ENCODE data around the gene HLTF. TPM values are rescaled to one million over a fixed set of nuclear protein-coding genes. Genes with fewer than 3 reads are reported as not detected.
"Not testable (repeated sequence)": the region's sequence is repeated elsewhere in the genome, so short reads cannot be mapped to it uniquely, and the experiment has no call there.

The HLTF gene
- total and polyA plus RNA-seq, 10 donors: 5.4 to 26.5 (median 19.2) TPM

GRCh38 chr3:149114458-149114857, 28.1 kb upstream of the HLTF start:
- H3K4me1 ChIP-seq: no peaks in the 10 kb centered on the region
- no peaks in the 10 kb centered on the region for H3K9me3 ChIP-seq
- 67 to 100% (median 88%) methylated on average over 1 of the region's 1 CpG for WGBS, 5 donors
- DNase-seq: no peak
- no peak overlapping the region for H3K4me3 ChIP-seq
- no peak overlapping the region for H3K27ac ChIP-seq
- TF ChIP-seq CTCF (IDR thresholded peaks at IDR 0.05 in 8 of 11, conservative IDR thresholded peaks at IDR 0.05 in 3 of 11) (no peak), POLR2AphosphoS5 (IDR thresholded peaks at IDR 0.05) (no peak), POLR2A (IDR thresholded peaks at IDR 0.05) (no peak)
- no peaks in the 10 kb centered on the region for H3K27me3 ChIP-seq (replicated peaks in 1 of 7)
- H3K36me3 ChIP-seq: no peaks in the 10 kb centered on the region
- intact Hi-C loops (cut with DNase I; ENCODE audit: low total_unique reads): loop anchor here (10.0 kb wide), 1 partner anchor 160 kb away; no protein-coding TSS in a partner anchor

- Histone ChIP-seq H3K4me3 (no peak overlapping the region), H3K27ac (no peak overlapping the region), H3K36me3 (no peaks in the 10 kb centered on the region), H3K4me1 (no peaks in the 10 kb centered on the region), H3K9me3 (peaks cover 0 to 22% (median 2%) of the 10 kb centered on the region in 8 donors), H3K27me3 (replicated peaks in 1 of 7) (no peaks in the 10 kb centered on the region)
- no peak for DNase-seq
- TF ChIP-seq POLR2A (IDR thresholded peaks at IDR 0.05) (no peak), POLR2AphosphoS5 (IDR thresholded peaks at IDR 0.05) (no peak)
- intact Hi-C loops (cut with DNase I; ENCODE audit: low total_unique reads): no loop called here
- WGBS, 5 donors: 67 to 82% (median 76%) methylated on average over 3 of the region's 3 CpGs
Measured at GRCh38 chr3:149104484-149104883, 18.2 kb upstream of the HLTF start.

GRCh38 chr3:149101641-149102040, 15.3 kb upstream of the HLTF start:
- TF ChIP-seq CTCF (IDR thresholded peaks at IDR 0.05 in 8 of 11, conservative IDR thresholded peaks at IDR 0.05 in 3 of 11): no peak
- TF ChIP-seq POLR2A (IDR thresholded peaks at IDR 0.05): no peak
- no peak for TF ChIP-seq POLR2AphosphoS5 (IDR thresholded peaks at IDR 0.05)
- DNase-seq: no peak
- intact Hi-C loops (cut with DNase I; ENCODE audit: low total_unique reads): no loop called here
- Histone ChIP-seq H3K4me1 (no peaks in the 10 kb centered on the region), H3K36me3 (no peaks in the 10 kb centered on the region), H3K27me3 (replicated peaks in 1 of 7) (no peaks in the 10 kb centered on the region), H3K27ac (no peak overlapping the region), H3K9me3 (peaks cover 0 to 18% (median 2%) of the 10 kb centered on the region in 8 donors), H3K4me3 (no peak overlapping the region)
- 74 to 84% (median 77%) methylated on average over 3 of the region's 3 CpGs for WGBS, 5 donors

- Histone ChIP-seq H3K27me3 (replicated peaks in 1 of 7) (no peaks in the 10 kb centered on the region), H3K36me3 (no peaks in the 10 kb centered on the region), H3K27ac (no peak overlapping the region), H3K4me1 (no peaks in the 10 kb centered on the region), H3K9me3 (peaks cover 0 to 13% (median 2%) of the 10 kb centered on the region in 8 donors), H3K4me3 (no peak overlapping the region)
- no peak for DNase-seq
- 83 to 96% (median 88%) methylated on average over 4 of the region's 4 CpGs for WGBS, 5 donors
- no peak for TF ChIP-seq POLR2AphosphoS5 (IDR thresholded peaks at IDR 0.05)
- no peak for TF ChIP-seq POLR2A (IDR thresholded peaks at IDR 0.05)
- no peak for TF ChIP-seq CTCF (IDR thresholded peaks at IDR 0.05 in 8 of 11, conservative IDR thresholded peaks at IDR 0.05 in 3 of 11)
- intact Hi-C loops (cut with DNase I; ENCODE audit: low total_unique reads): no loop called here
Measured at GRCh38 chr3:149101154-149101553, 14.8 kb upstream of the HLTF start.

GRCh38 chr3:149097987-149098386, 11.7 kb upstream of the HLTF start:
- H3K36me3 ChIP-seq; DNase-seq; H3K27ac ChIP-seq; H3K4me3 ChIP-seq; H3K27me3 ChIP-seq (replicated peaks in 1 of 7); intact Hi-C loops (cut with DNase I; ENCODE audit: low total_unique reads); H3K9me3 ChIP-seq: not testable (repeated sequence)
- peaks cover 0 to 11% (median 8%) of the 10 kb centered on the region in 6 donors for H3K4me1 ChIP-seq
- 89 to 97% (median 93%) methylated on average over 16 to 19 of the region's 19 CpGs for WGBS, 5 donors
